Activated B cell treated with CpG ODN at 0.5 μM for 24 hours (primary cell): ENCODE results near the gene ZNF275. TPM values are rescaled to one million over a fixed set of nuclear protein-coding genes. Genes with fewer than 3 reads are reported as not detected.
"Not testable (repeated sequence)": the region's sequence is repeated elsewhere in the genome, so short reads cannot be mapped to it uniquely, and the experiment has no call there.

Experiments used
- ATAC-seq: fragments of 200-7000 bp; cut with Tn5 transposase; one replicate; pipeline ENCODE4 v1.10.0; 2021; ENCODE audit warnings: low read depth, mild to moderate bottlenecking, moderate library complexity
- CTCF ChIA-PET: fragments of 350-600 bp; sonication (Branson Sonifier 250); formaldehyde crosslinking; loops from one replicate; lab custom pipeline; 2021; ENCODE audit warnings: antibody characterized with exemption; lab: Charles Lee
- POLR2A ChIA-PET: fragments of 350-600 bp; sonication (Branson Sonifier 250); formaldehyde crosslinking; loops from one replicate; lab custom pipeline; 2021; ENCODE audit warnings: antibody characterized with exemption; lab: Charles Lee
- DNase-seq: peaks from one replicate; pipeline ENCODE4 v3.0.0; 2022
- H3K27ac Mint-ChIP-seq: one replicate; pipeline ENCODE4 v1.8.0; 2020; ENCODE audit warnings: mixed read lengths
- H3K27me3 Mint-ChIP-seq: one replicate; pipeline ENCODE4 v1.8.0; 2021; ENCODE audit warnings: mixed read lengths
- H3K36me3 Mint-ChIP-seq: one replicate; pipeline ENCODE4 v1.8.0; 2021; ENCODE audit warnings: low read depth, mixed read lengths
- H3K4me1 Mint-ChIP-seq: one replicate; pipeline ENCODE4 v1.8.0; 2021; ENCODE audit warnings: mixed read lengths
- H3K4me3 Mint-ChIP-seq: one replicate; pipeline ENCODE4 v1.8.0; 2020; ENCODE audit warnings: mild to moderate bottlenecking, mixed read lengths
- H3K9me3 Mint-ChIP-seq: one replicate; pipeline ENCODE4 v1.8.0; 2020; ENCODE audit warnings: mixed read lengths
- intact Hi-C: fragments of 100-400 bp; cut with micrococcal nuclease; formaldehyde crosslinking; loops from one replicate; pipeline ENCODE4 v1.15.1; 2024
- total RNA-seq: library from RNA; stranded (reverse); gene quantifications from 2 replicates; pipeline ENCODE4 v1.2.3, GENCODE V29; 2022
- TF ChIP-seq, protein P1 (sequence below): fragments of 200-600 bp; IDR thresholded peaks from one replicate; pipeline ENCODE4 v1.8.0; 2022; ENCODE audit warnings: antibody characterized with exemption, mild to moderate bottlenecking

The ZNF275 gene
- total RNA-seq, 1 donor from 2014 or later, result 22.4 TPM

DNA sequence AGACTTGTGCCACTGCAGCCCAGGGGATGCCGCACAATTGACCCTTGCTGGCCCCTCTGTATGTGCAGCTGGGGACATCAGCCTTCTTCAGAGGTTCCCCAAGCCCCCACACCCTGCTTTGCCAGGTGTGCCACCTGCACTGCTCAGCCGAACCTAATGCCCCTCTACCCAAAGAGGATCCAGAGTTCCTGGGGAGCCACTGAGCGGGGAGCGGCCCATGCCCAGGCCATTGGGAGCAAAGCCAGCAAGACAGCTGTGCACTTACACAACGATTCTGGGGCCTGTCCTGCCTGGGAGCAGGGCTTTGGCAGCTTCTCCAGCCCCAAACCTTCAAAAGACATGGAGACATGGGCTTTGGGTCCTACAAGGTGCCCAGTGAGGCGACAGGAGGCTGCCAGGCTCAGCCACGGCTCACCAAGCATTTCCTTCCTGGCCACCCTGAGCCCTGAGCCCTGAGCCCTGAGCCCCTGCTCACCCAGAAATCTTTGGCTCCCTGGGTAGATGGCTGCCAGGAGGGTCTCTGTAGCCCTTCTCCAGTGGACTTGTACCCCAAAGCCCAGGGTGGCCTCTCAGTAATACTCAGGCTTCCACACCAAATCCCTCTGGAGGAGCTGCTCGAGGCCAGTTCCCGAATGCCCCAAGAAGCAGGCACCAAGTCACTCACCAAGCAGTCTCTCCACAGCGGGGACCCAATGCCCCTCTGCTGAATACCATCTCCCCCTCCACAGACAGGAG is 54.2 kb downstream of the ZNF275 start:
- no peaks in the 10 kb centered on the region for H3K27me3 Mint-ChIP-seq
- TF ChIP-seq, protein P1, sequence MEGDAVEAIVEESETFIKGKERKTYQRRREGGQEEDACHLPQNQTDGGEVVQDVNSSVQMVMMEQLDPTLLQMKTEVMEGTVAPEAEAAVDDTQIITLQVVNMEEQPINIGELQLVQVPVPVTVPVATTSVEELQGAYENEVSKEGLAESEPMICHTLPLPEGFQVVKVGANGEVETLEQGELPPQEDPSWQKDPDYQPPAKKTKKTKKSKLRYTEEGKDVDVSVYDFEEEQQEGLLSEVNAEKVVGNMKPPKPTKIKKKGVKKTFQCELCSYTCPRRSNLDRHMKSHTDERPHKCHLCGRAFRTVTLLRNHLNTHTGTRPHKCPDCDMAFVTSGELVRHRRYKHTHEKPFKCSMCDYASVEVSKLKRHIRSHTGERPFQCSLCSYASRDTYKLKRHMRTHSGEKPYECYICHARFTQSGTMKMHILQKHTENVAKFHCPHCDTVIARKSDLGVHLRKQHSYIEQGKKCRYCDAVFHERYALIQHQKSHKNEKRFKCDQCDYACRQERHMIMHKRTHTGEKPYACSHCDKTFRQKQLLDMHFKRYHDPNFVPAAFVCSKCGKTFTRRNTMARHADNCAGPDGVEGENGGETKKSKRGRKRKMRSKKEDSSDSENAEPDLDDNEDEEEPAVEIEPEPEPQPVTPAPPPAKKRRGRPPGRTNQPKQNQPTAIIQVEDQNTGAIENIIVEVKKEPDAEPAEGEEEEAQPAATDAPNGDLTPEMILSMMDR, result no peak
- no peaks in the 10 kb centered on the region for H3K4me1 Mint-ChIP-seq
- ChIA-PET POLR2A (no interaction called here), CTCF (no interaction called here)
- DNase-seq (no peak), ATAC-seq (no peak)
- intact Hi-C loops, result no loop called here
- no peak overlapping the region for H3K4me3 Mint-ChIP-seq
- H3K27ac Mint-ChIP-seq, result no peak overlapping the region
- H3K36me3 Mint-ChIP-seq, result no peaks in the 10 kb centered on the region
- H3K9me3 Mint-ChIP-seq, result no peaks in the 10 kb centered on the region

DNA sequence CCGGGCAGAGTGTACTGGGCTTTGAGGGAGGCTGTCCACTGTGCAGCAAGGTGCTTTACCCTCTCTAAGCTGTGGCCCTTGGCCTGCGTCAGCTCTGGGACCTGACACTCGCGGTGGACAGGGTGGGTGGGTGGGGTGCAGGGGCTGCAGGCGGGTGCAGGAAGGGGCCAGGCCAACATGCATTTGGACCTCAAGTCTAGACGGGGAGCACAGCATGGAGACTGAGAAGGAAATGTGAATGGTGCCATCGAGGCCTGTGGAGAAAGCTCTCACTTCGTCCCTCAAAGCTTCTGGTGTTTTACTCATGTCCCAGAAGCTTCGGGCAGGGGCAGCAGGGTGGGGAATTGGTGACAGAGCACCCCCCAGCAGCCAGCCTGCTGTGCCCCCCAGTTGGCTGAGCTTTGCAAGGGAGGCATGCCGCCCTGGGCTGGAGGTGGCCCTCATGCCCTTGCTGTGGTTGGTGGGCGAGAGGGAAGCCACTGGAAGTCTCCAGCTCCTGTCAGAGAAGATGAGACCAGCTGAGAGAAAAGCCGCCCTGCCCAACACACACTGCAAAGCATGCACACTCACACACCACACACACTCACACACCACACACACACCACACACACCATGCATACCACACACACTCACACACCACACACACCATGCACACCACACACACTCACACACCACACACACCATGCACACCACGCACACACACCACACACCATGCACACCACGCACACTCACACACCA is 54.9 kb downstream of the ZNF275 start:
- CTCF ChIA-PET, result no interaction called here
- POLR2A ChIA-PET, result no interaction called here
- no peak overlapping the region for H3K4me3 Mint-ChIP-seq
- TF ChIP-seq, protein P1, result no peak
- no peak for ATAC-seq
- H3K9me3 Mint-ChIP-seq, result no peaks in the 10 kb centered on the region
- no peak for DNase-seq
- H3K27ac Mint-ChIP-seq, result no peak overlapping the region
- no peaks in the 10 kb centered on the region for H3K36me3 Mint-ChIP-seq
- intact Hi-C loops, result no loop called here
- no peaks in the 10 kb centered on the region for H3K4me1 Mint-ChIP-seq
- no peaks in the 10 kb centered on the region for H3K27me3 Mint-ChIP-seq

DNA sequence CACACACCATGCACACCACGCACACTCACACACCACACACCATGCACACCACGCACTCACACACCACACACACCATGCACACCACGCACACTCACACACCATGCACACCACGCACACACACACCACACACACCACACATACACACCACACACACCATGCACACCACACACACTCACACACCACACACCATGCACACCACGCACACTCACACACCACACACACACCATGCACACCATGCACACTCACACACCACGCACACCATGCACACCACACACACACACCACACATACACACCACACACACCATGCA is 55.5 kb downstream of the ZNF275 start:
- H3K27me3 Mint-ChIP-seq, H3K27ac Mint-ChIP-seq, CTCF ChIA-PET, ATAC-seq, H3K9me3 Mint-ChIP-seq, H3K36me3 Mint-ChIP-seq, POLR2A ChIA-PET, DNase-seq, intact Hi-C loops, H3K4me3 Mint-ChIP-seq, H3K4me1 Mint-ChIP-seq: not testable (repeated sequence)

DNA sequence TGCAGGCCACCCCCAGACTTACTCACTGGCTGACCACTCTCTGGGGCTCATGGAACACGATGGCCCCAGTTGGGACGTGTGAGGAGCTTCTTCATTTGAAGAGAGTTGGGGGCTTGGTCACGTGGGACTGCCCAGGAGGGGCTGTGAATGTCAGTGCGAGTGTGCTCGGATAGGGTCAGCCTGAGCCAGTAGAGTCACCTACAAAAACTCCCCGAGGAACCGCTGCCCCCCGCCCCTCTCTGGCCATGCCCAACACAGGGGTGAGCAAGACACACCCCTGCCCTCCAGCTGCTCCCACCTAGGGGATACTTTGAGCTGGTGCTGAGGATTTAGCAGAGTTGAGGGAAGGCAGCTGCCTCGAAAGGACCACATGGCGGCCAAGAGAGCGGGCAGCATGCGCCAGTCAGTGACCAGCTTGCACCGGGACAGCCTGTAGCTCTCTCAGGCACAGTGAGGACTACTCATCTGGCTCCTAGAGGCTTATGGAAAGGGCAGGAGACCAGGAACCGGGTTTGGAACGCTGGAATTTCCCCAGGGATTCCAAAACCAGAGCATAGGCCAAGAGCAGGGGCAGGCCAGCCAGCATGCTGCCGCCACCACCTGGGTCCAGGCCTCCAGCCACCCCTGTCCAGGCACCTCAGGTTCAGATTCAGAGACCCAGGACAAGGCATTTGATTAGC is 58.8 kb downstream of the ZNF275 start:
- POLR2A ChIA-PET, result no interaction called here
- no peak for ATAC-seq
- no peak overlapping the region for H3K4me3 Mint-ChIP-seq

DNA sequence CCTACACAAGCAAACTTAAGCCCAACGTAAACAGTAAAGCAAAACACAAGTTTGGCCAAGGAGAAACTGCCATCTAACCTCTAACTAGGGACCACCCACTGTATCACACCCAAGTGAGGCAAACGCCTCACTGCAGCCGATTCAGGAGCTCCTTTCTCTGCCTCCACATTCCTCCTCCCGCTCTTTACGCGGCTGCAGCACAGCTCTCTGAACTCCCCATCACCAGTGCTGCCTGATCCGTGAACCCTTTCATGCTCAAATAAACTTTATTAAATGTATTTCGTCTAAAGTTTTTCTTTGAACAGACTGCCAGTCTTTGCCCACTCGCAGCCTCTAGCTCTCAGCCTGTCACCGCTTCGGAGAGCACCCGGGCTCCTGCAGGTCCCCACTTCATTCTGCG is 60.7 kb downstream of the ZNF275 start:
- ATAC-seq, result no peak
- Mint-ChIP-seq H3K9me3 (no peaks in the 10 kb centered on the region), H3K4me3 (no peak overlapping the region), H3K4me1 (peaks cover 1% of the 10 kb centered on the region), H3K36me3 (no peaks in the 10 kb centered on the region), H3K27ac (no peak overlapping the region), H3K27me3 (no peaks in the 10 kb centered on the region)
- POLR2A ChIA-PET, result no interaction called here
- intact Hi-C loops, result no loop called here
- TF ChIP-seq, protein P1, result no peak
- CTCF ChIA-PET, result no interaction called here
- no peak for DNase-seq

More for the DNA sequence above, 58.8 kb downstream of the ZNF275 start:
- no peaks in the 10 kb centered on the region for H3K4me1 Mint-ChIP-seq
- no peaks in the 10 kb centered on the region for H3K36me3 Mint-ChIP-seq
- H3K27me3 Mint-ChIP-seq, result no peaks in the 10 kb centered on the region
- TF ChIP-seq, protein P1, result no peak
- H3K27ac Mint-ChIP-seq, result no peak overlapping the region
- CTCF ChIA-PET, result no interaction called here
- intact Hi-C loops, result no loop called here
- no peaks in the 10 kb centered on the region for H3K9me3 Mint-ChIP-seq
- no peak for DNase-seq
